ENCODE data around the gene CHKA. TPM values are rescaled to one million over a fixed set of nuclear protein-coding genes. Genes with fewer than 3 reads are reported as not detected.

Gene CHKA
- polyA plus RNA-seq, 2 donors, result 3.7 to 7.3 TPM

DNA sequence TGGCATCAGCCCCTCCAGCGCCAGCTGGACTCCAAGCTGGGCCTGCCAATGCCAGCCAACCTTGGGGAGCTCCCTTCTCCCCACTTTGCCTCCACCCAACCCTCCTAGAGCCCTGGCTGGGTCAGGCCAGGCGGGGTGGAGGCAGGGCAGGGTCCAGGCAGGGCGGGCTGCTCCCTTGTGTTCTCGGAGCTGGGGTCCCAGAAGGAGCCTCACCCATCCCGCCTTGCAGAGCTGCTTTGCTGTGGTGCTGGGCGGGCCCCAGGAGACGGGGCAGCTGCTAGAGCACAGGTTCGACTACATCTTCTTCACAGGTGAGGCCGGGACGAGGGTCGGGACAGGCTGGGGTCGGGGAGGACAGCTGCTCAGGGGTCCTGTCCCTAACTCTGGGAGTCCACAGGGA lies 101.7 kb downstream of the CHKA start:
- WGBS, 2 donors, result 82% methylated on average over 12 of the region's 12 CpGs
- H3K36me3 ChIP-seq (ENCODE audit: control insufficient read depth in 2 of 2, insufficient read depth in 2 of 2, low read length in 1 of 2), result no peaks in the 10 kb centered on the region
- H3K9me3 ChIP-seq (ENCODE audit: control insufficient read depth in 2 of 2, insufficient read depth in 1 of 2, low read depth in 1 of 2, low read length in 1 of 2), result no peaks in the 10 kb centered on the region
- H3K27ac ChIP-seq (ENCODE audit: low read depth in 2 of 2, low read length in 1 of 2), result peak overlapping the region; percentile 66 to 72
- no peaks in the 10 kb centered on the region for H3K27me3 ChIP-seq (ENCODE audit: control insufficient read depth in 1 of 2, insufficient read depth in 2 of 2, low read length in 2 of 2)
- H3K4me1 ChIP-seq (ENCODE audit: control insufficient read depth in 2 of 2, insufficient read depth in 2 of 2, low read length in 1 of 2), result peaks cover 3 to 44% of the 10 kb centered on the region in 2 donors
- H3K4me3 ChIP-seq (ENCODE audit: low read depth in 1 of 2, low read length in 2 of 2), result peak overlapping the region in 1 of 2 donors; percentile 19

DNA sequence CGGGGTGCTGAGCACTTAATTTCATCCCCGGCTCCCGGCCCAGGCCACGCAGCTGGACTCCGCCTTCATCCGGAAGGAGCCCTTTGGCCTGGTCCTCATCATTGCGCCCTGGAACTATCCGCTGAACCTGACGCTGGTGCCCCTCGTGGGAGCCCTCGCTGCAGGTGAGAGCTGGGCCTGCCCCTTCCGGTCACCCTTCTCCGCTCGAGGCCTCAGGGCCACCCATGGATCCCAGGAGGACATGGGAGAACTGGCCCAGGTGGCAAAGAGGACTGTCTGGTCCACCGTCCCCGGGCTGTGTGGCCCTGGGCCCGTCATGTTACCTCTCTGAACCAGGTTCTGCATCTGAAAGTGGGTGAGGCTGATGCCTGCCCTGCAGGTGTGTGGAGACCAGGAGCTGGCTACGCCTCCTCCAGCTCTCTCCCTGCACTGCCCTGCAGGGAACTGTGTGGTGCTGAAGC lies 102.4 kb downstream of the CHKA start:
- 89% methylated on average over 18 of the region's 18 CpGs for WGBS, 2 donors
- no peaks in the 10 kb centered on the region for H3K9me3 ChIP-seq (ENCODE audit: control insufficient read depth in 2 of 2, insufficient read depth in 1 of 2, low read depth in 1 of 2, low read length in 1 of 2)
- H3K27me3 ChIP-seq (ENCODE audit: control insufficient read depth in 1 of 2, insufficient read depth in 2 of 2, low read length in 2 of 2), result no peaks in the 10 kb centered on the region
- no peaks in the 10 kb centered on the region for H3K36me3 ChIP-seq (ENCODE audit: control insufficient read depth in 2 of 2, insufficient read depth in 2 of 2, low read length in 1 of 2)
- H3K27ac ChIP-seq (ENCODE audit: low read depth in 2 of 2, low read length in 1 of 2), result peak overlapping the region; percentile 47 to 56
- H3K4me1 ChIP-seq (ENCODE audit: control insufficient read depth in 2 of 2, insufficient read depth in 2 of 2, low read length in 1 of 2), result peaks cover 3 to 49% of the 10 kb centered on the region in 2 donors
- no peak overlapping the region for H3K4me3 ChIP-seq (ENCODE audit: low read depth in 1 of 2, low read length in 2 of 2)

DNA sequence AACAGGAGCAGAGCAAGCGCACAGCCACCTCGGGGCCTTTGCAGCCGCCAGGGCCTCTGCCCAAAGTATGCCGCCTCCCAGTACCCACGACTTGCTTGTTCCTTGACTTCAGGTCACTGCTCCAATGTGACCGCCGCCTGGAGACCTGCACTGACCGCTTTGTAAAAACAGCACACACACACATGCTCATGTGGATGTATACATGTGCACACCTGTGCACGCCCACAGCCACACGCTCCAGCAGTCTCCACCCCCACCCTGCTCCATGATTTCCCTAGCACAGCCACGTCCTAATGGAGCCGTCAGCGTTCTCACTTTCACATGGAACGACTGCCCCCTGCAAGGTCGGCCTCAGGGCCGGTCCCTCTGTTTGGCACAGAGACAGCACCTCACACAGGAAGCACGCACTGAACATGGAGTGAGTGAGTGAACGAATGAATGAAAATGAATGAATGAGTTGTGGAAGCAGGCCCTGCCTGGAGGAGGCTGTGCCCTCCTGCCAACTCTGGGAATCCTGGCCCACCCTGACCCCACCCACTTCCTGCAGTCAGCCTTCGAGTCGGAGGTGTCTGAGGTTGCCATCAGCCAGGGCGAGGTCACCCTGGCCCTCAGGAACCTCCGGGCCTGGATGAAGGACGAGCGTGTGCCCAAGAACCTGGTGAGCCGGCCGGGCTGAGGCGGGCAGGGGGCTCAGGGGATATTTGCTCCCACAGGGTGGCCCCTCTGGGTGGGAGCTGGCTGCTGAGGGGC lies 103.0 kb downstream of the CHKA start:
- no peaks in the 10 kb centered on the region for H3K27me3 ChIP-seq (ENCODE audit: control insufficient read depth in 1 of 2, insufficient read depth in 2 of 2, low read length in 2 of 2)
- no peaks in the 10 kb centered on the region for H3K9me3 ChIP-seq (ENCODE audit: control insufficient read depth in 2 of 2, insufficient read depth in 1 of 2, low read depth in 1 of 2, low read length in 1 of 2)
- H3K27ac ChIP-seq (ENCODE audit: low read depth in 2 of 2, low read length in 1 of 2), result peak overlapping the region; percentile 47 to 56
- H3K4me1 ChIP-seq (ENCODE audit: control insufficient read depth in 2 of 2, insufficient read depth in 2 of 2, low read length in 1 of 2), result peaks cover 3 to 49% of the 10 kb centered on the region in 2 donors
- H3K36me3 ChIP-seq (ENCODE audit: control insufficient read depth in 2 of 2, insufficient read depth in 2 of 2, low read length in 1 of 2), result no peaks in the 10 kb centered on the region
- H3K4me3 ChIP-seq (ENCODE audit: low read depth in 1 of 2, low read length in 2 of 2), result no peak overlapping the region
- 77 to 78% methylated on average over 27 of the region's 27 CpGs for WGBS, 2 donors

DNA sequence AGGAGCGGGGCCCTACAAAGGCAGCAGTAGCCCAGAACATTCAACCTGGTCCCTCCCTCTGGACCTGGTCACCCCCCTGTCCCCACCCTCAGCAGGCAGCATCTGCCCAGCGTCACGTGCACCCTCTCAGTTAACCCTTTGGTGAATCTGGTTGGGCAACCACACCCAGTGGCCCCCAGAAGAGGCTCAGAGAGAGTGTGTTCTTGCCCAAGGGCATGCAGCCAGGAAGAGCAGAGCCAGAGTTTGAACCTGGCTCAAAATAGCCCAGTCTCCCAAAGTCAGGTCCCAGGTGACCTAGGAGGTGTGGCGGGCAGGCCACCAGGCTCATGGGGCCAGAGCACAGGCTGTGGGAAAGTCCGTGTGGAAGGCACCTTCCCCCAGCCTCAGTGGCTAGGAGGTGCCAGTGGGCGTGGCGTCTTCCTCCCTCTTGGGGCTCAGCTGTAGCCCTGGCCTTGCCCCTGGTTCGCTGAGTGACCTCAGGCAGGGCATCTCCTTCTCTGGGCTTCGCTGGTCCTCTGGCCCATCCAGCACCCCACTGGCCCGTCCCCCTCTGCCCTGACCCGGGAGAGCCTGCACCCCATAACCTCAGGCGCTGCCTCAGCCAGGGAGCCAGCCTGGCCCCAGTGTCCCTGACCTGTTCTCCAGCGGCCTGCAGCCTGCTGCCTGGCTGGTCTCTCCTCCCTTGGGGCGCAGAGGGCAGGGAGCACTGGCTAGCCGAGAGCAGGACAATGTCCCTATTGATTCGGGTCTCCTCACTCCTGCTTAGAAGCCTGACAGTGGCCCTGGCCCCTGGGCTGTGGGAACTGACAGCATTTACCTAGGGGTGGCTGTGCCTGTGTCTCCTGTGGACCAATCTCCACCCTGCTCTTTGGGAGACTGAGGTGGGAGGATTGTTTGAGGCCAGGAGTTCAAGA lies 104.0 kb downstream of the CHKA start:
- Histone ChIP-seq H3K36me3 (ENCODE audit: control insufficient read depth in 2 of 2, insufficient read depth in 2 of 2, low read length in 1 of 2) (no peaks in the 10 kb centered on the region), H3K27me3 (ENCODE audit: control insufficient read depth in 1 of 2, insufficient read depth in 2 of 2, low read length in 2 of 2) (no peaks in the 10 kb centered on the region), H3K4me3 (ENCODE audit: low read depth in 1 of 2, low read length in 2 of 2) (no peak overlapping the region), H3K9me3 (ENCODE audit: control insufficient read depth in 2 of 2, insufficient read depth in 1 of 2, low read depth in 1 of 2, low read length in 1 of 2) (no peaks in the 10 kb centered on the region), H3K4me1 (ENCODE audit: control insufficient read depth in 2 of 2, insufficient read depth in 2 of 2, low read length in 1 of 2) (peaks cover 3 to 49% of the 10 kb centered on the region in 2 donors), H3K27ac (ENCODE audit: low read depth in 2 of 2, low read length in 1 of 2) (peak overlapping the region; percentile 24 to 54)
- WGBS, 2 donors, result 69 to 70% methylated on average over 16 of the region's 16 CpGs

DNA sequence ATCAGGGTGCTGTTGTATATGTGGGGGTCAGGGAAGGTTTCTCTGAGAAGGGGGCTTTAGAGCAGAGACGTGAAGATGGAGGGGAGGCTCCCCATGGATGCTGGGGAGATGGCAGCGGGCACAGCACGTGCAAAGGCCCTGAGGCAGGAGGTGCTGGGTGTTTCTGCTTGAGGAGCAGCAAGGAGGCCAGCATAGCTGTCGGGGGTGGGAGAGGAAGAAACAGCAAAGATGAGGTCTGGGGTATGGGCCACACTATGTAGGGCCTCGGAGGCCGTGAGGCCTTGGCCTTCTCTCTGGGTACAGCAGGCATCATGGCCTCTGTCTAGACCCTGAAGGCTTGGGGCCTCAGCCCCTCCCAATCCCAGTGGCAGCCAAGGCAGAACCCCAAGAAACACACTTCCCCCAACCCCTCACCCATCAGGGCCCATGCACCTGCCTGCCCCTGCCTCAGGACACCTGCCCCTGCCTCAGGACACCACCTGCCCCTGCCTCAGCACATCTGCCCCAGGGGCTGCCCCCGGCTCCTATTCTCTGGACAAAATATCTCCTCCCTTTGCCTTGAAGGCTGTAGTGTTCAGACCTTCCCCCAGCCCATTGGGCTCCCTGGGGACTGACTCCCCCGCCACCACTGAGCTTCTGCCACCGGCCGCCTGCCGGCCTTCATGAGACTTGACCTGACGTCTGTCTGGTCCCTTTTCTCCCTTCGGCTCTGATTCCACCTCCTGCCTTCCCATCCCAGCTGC lies 104.9 kb downstream of the CHKA start:
- no peak overlapping the region for H3K4me3 ChIP-seq (ENCODE audit: low read depth in 1 of 2, low read length in 2 of 2)
- no peaks in the 10 kb centered on the region for H3K27me3 ChIP-seq (ENCODE audit: control insufficient read depth in 1 of 2, insufficient read depth in 2 of 2, low read length in 2 of 2)
- no peaks in the 10 kb centered on the region for H3K9me3 ChIP-seq (ENCODE audit: control insufficient read depth in 2 of 2, insufficient read depth in 1 of 2, low read depth in 1 of 2, low read length in 1 of 2)
- H3K36me3 ChIP-seq (ENCODE audit: control insufficient read depth in 2 of 2, insufficient read depth in 2 of 2, low read length in 1 of 2), result no peaks in the 10 kb centered on the region
- H3K4me1 ChIP-seq (ENCODE audit: control insufficient read depth in 2 of 2, insufficient read depth in 2 of 2, low read length in 1 of 2), result peaks cover 3 to 49% of the 10 kb centered on the region in 2 donors
- 69 to 79% methylated on average over 13 of the region's 13 CpGs for WGBS, 2 donors
- H3K27ac ChIP-seq (ENCODE audit: low read depth in 2 of 2, low read length in 1 of 2), result peak overlapping the region in 1 of 2 donors; percentile 54

DNA sequence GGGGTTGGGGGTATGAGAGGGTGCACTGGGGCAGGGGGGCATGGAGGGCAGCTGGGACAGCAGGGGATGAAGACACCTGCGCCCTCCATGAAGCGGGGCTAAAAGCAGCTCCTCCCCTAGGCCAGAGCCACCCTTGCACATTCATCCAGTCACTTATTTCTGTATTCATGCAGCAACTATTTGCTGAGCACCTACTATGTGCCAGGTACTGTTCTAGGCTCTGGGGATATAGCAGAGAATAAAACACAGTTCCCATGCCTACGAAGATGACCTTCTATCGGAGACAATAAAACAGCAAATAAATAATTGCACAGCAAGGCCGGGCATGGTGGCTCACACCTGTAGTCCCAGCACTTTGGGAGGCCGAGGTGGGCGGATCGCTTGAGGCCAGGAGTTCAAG lies 105.7 kb downstream of the CHKA start:
- Histone ChIP-seq H3K9me3 (ENCODE audit: control insufficient read depth in 2 of 2, insufficient read depth in 1 of 2, low read depth in 1 of 2, low read length in 1 of 2) (no peaks in the 10 kb centered on the region), H3K27me3 (ENCODE audit: control insufficient read depth in 1 of 2, insufficient read depth in 2 of 2, low read length in 2 of 2) (no peaks in the 10 kb centered on the region), H3K27ac (ENCODE audit: low read depth in 2 of 2, low read length in 1 of 2) (no peak overlapping the region), H3K4me3 (ENCODE audit: low read depth in 1 of 2, low read length in 2 of 2) (no peak overlapping the region), H3K4me1 (ENCODE audit: control insufficient read depth in 2 of 2, insufficient read depth in 2 of 2, low read length in 1 of 2) (peaks cover 3 to 52% of the 10 kb centered on the region in 2 donors), H3K36me3 (ENCODE audit: control insufficient read depth in 2 of 2, insufficient read depth in 2 of 2, low read length in 1 of 2) (no peaks in the 10 kb centered on the region)
- 97 to 99% methylated on average over 8 of the region's 8 CpGs for WGBS, 2 donors

DNA sequence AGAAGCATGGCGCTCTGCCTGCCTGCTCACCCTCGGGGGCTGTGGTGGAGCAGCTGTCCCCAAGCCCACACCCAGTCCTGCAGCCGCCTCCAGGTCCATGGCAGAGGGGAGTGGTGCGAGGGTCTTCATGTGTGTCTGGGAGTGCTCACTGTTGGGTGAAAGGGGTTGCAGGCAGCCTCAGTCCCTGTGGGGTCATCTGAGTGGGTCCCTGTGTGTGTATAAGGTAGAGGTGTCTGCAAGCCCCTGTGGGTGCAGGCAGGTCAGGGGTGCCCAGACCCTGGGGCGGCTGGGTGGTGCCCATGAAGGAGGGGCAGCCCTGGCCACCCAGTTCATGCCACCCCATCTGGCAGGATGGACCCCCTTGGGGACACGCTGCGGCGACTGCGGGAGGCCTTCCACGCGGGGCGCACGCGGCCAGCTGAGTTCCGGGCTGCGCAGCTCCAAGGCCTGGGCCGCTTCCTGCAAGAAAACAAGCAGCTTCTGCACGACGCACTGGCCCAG lies 106.2 kb downstream of the CHKA start:
- Histone ChIP-seq H3K4me3 (ENCODE audit: low read depth in 1 of 2, low read length in 2 of 2) (no peak overlapping the region), H3K27ac (ENCODE audit: low read depth in 2 of 2, low read length in 1 of 2) (peak overlapping the region; percentile 39 to 84), H3K4me1 (ENCODE audit: control insufficient read depth in 2 of 2, insufficient read depth in 2 of 2, low read length in 1 of 2) (peaks cover 3 to 54% of the 10 kb centered on the region in 2 donors), H3K27me3 (ENCODE audit: control insufficient read depth in 1 of 2, insufficient read depth in 2 of 2, low read length in 2 of 2) (no peaks in the 10 kb centered on the region), H3K9me3 (ENCODE audit: control insufficient read depth in 2 of 2, insufficient read depth in 1 of 2, low read depth in 1 of 2, low read length in 1 of 2) (no peaks in the 10 kb centered on the region), H3K36me3 (ENCODE audit: control insufficient read depth in 2 of 2, insufficient read depth in 2 of 2, low read length in 1 of 2) (no peaks in the 10 kb centered on the region)
- 87 to 91% methylated on average over 19 of the region's 19 CpGs for WGBS, 2 donors

DNA sequence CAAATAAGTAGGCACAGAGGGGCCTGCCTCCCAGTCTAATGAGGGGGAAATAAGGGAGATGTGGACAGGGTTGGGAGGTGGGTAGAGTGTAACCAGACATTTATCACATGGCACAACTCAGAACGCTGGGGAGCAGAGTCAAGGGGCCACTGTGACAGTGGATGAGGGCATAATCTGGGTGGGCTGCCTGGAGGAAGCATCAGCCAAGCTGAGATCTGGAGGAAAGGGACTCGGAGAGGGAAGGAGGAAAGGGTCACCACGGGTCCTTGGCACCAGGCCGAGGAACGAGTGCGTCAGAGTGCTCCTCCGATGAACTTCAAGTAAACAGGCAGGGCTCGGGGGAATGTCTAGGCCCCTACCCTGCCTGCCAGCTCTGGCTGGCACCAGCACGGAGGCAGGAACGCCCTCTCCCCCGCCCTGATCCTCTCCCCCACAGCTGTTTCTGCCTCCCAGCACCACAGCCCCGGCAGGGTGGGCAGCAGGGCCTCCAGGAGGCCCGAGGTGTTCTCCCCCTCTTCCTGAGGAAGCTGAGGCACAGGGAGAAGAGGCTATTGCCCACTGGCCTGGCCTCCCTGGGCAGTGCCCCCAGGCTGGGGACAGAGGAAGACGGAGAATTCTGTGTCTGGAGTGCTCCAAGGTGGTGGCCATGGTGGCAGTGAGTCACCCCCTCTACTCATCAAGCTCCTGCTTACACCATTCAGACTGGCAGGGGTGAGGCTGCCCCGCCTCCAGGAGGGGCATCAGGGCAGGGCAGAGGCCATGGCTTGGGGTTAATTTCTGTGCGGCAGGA lies 106.8 kb downstream of the CHKA start:
- Histone ChIP-seq H3K27me3 (ENCODE audit: control insufficient read depth in 1 of 2, insufficient read depth in 2 of 2, low read length in 2 of 2) (no peaks in the 10 kb centered on the region), H3K4me3 (ENCODE audit: low read depth in 1 of 2, low read length in 2 of 2) (no peak overlapping the region), H3K9me3 (ENCODE audit: control insufficient read depth in 2 of 2, insufficient read depth in 1 of 2, low read depth in 1 of 2, low read length in 1 of 2) (no peaks in the 10 kb centered on the region), H3K36me3 (ENCODE audit: control insufficient read depth in 2 of 2, insufficient read depth in 2 of 2, low read length in 1 of 2) (no peaks in the 10 kb centered on the region), H3K4me1 (ENCODE audit: control insufficient read depth in 2 of 2, insufficient read depth in 2 of 2, low read length in 1 of 2) (peaks cover 3 to 49% of the 10 kb centered on the region in 2 donors), H3K27ac (ENCODE audit: low read depth in 2 of 2, low read length in 1 of 2) (peak overlapping the region; percentile 79 to 84)
- 23 to 56% methylated on average over 12 to 16 of the region's 16 CpGs for WGBS, 2 donors
